GM18861 (cell line): ENCODE results near the gene PTPN6.
A peak's percentile ranks its signal among the peaks of the same experiment; 100 is the strongest.

Experiments
- ATAC-seq: cut with Tn5 transposase; IDR thresholded peaks from one replicate; pipeline ENCODE4 v1.9.1; 2021; ENCODE audit not compliant: unreplicated experiment

Gene PTPN6

DNA sequence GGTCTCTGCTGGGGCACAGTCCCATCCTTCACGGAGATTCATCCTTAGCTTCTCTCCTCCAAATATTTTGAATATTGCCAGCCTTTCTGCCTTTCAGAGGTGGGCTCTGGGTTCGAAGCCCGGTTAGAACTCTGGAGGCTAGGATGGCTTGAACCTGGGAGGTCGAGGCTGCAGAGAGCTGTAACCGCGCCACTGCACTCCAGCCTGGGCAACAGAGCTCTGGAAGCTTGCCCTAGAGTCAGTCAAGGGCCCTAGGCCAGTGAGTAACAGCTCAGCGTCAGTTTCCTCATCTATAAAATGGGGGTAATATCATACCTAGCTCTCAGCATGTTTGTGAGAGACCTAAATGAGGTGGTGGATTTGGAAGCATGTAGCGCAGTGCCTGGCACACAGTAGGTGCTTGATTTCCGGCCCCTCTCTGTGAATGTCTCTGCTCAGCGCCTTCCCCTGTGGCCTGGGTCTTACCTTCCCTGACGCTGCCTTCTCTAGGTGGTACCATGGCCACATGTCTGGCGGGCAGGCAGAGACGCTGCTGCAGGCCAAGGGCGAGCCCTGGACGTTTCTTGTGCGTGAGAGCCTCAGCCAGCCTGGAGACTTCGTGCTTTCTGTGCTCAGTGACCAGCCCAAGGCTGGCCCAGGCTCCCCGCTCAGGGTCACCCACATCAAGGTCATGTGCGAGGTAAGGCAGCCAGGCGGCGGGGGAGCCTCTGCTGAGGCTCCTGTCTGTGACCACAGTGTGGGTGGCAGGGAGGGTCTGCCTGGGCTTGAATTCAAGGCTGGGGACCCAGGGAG, 3.4 kb downstream of the PTPN6 start:
- ATAC-seq, result no peak

DNA sequence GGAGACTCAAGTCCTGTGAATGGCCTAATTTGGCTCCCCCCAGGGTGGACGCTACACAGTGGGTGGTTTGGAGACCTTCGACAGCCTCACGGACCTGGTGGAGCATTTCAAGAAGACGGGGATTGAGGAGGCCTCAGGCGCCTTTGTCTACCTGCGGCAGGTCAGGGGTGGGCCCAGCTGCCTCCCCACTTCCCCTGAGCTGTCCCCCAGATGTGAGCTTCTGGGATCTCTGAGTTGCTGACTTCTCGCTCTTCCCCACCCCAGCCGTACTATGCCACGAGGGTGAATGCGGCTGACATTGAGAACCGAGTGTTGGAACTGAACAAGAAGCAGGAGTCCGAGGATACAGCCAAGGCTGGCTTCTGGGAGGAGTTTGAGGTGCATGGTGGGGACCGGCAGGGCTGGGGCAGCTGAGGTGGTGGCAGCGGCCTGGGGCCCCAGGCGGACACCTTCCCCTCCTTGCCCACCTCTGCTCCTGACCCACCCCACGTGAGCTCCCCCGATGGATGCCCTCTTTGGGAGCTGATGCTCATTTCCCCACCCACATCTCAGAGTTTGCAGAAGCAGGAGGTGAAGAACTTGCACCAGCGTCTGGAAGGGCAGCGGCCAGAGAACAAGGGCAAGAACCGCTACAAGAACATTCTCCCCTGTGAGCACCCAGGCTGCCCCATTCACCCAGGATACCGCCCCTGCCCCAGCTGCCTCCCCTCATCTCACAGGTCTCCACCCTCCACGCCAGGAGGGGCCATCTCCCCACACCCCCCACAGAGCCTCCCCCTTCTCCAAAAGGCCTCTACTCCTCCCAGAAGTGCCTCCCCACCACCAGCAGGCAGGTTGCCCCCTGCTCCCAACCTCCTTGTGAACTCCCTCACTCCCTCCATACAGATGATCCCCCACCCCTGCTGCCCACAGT, 4.2 kb downstream of the PTPN6 start:
- no peak for ATAC-seq

DNA sequence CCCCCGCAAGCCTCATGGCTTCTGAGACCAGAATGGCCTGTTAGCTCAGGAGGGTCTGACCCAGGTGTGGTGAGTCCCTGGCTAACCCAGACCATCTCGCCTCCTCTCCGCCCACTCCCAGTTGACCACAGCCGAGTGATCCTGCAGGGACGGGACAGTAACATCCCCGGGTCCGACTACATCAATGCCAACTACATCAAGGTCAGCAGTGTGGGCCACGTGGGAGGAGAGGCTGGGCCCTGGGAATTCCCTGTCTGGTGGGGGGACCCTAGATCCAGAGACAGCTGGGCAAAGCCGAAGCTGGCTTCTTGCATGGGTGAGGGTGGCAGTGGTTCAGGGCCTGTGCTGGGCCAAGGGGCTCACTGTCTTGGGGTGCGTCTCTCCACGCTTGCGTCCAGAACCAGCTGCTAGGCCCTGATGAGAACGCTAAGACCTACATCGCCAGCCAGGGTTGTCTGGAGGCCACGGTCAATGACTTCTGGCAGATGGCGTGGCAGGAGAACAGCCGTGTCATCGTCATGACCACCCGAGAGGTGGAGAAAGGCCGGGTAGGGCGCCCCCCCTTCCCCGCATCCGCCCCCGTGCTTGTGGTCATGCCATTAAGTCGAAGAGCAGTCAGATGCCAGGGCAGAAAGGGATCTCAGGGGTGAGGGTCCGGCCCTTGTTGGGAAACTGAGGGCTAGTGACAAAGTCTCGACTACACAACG, 5.0 kb downstream of the PTPN6 start:
- ATAC-seq, result no peak

DNA sequence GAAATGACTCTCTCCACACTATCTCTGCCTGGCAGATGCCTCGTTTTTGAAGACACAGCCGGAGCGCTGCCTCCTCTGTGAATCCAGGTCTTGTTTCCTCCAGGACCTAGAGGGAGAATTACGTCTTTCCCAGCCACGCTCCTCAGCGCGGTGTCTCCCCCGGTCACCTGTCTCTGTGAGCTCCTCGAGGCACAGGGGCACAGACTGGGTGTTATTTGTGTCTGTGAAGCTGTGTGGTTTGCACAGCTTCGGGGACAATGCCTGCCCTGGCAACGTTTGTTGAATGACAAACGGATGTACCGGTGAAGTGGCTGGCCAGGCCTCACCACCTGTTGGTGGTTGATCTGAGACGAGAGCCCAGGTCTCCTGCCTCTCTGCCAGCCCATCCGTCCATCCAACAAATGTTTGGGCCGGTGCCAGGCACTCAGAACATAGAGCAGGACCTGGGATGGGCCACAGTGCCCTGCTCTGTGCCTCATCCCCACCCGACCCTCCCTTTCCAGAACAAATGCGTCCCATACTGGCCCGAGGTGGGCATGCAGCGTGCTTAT, 6.1 kb downstream of the PTPN6 start:
- no peak for ATAC-seq

DNA sequence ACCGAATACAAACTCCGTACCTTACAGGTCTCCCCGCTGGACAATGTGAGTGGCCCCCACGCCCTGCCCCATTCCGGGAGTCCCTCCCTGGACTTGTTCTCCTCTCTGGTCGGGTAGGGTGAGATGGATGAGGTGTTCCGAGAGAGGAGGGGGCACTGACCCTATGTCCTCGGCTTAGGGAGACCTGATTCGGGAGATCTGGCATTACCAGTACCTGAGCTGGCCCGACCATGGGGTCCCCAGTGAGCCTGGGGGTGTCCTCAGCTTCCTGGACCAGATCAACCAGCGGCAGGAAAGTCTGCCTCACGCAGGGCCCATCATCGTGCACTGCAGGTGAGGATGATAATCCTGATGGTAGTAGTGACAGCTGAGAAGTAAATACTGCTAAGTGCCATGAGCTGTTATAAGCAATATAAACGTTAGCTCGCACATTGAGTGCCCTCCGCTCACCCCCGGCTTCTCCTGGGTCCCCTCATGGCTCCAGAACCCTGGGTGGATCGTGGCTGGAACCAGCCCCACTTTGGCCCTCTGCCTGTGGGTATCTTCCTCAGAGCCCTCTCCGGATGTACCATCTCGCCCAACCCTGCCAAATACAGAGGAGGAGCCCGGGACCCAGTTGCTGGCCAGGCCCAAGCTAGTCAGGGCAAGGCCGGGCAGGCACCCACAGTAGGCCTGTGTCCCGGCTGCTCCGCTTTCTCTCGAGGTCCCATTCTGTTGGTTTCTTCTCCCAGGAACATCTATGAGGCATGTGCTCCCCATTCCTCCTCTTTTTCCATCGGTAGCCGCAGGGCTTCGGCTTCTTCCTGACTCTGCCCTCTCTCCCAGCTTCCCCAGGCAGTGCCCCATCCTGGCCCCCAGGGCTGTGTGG, 6.8 kb downstream of the PTPN6 start:
- no peak for ATAC-seq

DNA sequence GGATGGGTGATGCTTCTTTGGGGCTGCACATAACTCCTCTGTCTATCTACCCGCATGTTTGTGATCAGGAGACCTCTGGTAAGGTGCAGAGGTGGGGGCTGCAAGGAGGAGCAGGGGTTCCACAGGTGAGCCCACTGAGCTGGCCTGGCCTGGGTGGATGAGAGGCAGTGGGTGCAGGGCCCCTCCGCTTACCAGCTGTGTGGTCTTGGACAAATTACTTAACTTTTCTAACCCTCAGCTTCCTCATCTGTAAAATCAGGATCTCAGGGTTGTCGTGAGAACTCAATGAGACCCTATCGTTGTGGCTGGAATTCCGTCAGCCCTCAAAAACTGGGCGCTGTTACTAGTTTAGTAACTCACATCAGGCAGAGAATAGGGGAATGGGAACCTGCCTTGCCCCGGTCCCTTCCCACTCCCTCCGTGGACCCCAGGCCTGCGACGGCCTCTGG, 7.5 kb downstream of the PTPN6 start:
- no peak for ATAC-seq

DNA sequence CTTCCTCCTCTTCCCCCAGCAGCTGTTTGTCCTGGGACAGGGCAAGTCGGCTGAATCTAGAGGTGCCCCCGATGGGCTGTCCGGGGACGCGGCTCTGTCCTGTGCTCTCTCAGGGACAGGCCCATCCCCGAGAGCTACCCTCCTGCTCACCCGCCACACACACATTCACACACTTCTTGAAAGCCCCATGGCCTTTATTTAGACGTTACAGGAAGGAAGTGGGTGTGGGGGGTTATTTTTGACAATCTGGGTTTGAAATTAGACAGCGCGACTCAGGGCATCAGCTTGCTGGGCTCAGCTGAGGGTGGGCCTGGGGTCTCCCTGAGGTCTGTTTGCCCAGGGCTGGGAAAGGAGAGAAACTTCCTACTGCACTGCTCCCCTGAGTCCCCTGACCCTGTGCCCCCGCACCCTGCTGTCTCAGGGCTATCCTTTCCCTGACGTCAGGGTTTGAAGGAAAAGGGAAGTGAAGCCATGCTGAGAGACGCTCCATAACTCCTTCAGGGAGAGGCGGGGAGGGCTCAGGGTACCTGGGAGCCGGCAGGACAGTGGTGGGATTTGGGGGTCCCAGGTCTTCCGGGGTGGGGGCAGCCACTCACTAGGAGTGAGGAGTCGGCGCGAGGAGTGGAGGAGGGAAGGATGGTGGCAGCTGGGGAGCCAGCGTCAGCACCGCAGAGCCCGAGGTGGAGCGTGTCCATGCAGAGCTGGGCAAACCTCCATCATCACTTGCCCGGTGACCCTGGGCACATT, 8.1 kb downstream of the PTPN6 start:
- ATAC-seq, result peak; percentile 35

DNA sequence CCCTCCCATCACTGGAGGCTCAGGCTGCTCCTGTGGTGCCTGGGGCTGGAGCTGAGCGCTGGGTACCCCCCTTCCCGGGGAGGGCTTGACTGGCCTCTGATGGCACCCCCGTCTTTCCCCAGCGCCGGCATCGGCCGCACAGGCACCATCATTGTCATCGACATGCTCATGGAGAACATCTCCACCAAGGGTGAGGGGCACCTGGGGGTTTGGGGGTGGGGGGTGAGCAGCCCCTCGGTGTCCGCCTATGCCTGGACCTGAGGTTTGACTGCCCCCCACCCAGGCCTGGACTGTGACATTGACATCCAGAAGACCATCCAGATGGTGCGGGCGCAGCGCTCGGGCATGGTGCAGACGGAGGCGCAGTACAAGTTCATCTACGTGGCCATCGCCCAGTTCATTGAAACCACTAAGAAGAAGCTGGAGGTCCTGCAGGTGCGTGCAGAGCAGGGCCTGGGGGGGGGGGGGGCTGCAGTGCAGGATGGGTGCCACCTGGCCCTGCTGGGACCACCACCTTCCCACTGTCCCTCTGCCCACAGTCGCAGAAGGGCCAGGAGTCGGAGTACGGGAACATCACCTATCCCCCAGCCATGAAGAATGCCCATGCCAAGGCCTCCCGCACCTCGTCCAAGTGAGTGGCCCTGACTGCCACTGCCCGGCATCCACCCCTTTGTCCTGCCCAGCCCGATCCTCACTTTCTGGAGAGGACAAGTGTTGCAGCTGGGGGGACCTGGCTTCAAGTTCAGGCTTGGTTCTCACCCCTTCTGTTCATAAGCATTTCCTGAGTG, 8.8 kb downstream of the PTPN6 start:
- no peak for ATAC-seq

DNA sequence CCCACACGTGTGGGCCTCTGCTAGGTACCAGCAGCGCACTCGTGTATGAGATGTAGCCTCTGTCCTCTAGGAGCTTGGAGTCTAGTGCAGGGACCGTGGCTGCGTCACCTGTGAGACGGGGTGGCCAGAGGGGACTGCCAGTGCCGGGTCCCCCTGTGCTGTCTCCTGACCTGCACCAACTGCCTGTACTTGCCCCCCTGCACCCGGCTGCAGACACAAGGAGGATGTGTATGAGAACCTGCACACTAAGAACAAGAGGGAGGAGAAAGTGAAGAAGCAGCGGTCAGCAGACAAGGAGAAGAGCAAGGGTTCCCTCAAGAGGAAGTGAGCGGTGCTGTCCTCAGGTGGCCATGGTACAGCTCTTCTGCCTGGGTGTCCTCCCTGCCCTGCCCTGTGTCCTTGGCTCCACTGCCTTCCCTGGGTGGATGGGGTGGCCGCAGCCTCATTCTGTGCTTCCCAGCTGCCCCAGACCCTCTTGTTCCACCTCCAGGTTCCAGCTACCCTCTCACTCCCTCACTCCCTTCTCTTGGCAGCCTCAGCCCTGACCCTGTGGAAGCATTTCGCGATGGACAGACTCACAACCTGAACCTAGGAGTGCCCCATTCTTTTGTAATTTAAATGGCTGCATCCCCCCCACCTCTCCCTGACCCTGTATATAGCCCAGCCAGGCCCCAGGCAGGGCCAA, 9.6 kb downstream of the PTPN6 start:
- ATAC-seq, result no peak

DNA sequence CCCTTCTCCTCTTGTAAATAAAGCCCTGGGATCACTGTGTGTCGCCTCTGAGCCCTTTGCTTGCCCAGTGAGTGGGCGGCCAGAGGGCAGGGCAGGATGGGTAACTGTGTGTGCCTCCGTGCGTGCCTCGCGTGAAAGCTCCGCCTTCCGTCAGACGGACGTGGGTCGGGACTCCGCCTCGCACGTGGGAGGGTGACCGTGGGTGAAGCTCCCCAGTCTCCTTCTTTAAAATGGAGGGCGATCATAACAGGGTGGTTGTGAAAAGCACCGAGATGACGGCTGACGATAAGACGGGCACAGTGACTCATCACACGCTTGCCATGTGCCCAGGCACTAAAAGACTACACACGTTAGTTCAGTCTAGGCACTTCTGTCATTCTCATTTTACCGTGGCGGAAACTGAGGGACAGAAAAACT, 10.1 kb downstream of the PTPN6 start:
- ATAC-seq, result peak; percentile 18

DNA sequence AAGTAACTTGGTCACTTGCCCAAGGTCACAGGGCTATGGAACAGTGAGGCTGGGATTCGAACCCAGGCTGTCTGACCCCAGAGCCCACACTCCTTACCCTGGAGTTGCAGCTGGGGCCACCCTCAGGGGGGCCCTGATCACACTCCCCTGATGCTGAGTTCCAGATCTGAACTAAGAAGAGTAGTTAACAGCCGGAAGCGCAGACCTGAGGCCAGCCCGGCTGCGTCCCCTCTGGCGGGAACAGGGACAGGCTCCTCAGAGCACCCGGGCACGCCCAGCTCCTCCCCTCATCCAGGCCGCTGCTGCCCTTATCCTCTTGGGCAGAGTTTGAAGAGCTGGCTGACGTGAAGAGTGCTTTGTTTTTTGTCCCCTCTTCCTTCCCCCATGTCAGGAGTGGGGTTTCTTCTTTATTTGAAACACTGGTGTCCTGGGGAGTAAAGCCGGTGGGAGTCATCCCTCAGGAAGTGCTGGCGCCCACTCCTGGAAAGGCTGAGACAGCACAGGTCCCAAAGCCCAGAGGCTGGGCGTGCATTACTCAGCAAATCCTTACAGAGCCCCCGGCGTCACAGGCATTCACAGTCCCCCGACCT, 10.6 kb downstream of the PTPN6 start:
- ATAC-seq, result peak; percentile 20

DNA sequence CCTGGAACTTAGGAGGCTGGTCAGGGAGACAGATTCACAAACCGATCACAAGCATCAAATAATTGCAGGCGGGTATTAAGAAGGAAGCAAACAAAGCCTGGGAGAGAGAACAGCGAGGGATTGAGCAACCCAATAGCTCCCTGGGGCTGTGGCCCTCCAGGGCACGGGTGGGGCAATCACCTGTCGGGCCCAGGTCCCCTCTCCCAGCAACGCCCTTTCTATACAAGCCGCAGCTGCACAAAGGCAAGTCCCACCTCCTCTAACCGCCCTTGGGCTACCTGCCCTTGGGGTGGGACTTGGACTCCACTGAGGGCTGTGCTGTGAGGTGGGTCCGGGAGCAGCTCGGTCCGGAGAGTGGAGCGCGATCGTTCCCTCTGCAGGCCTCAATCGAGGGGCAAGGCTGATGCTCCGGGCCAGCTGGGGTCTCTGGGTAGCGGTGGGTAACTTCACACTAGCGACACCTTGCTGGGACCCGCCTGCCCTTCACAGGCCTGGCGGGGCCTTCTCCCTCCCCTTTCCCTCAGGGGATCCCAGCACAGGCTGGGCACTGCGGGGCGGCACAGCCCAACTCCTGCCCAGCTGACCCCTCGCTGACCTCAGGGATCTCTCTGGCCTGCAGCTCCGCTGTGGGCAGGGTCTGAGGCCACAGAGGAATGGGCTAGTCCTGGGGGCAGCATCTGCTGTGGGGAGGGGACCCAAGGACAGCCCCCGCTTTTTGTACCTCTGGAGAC, 11.3 kb downstream of the PTPN6 start:
- ATAC-seq, result no peak

DNA sequence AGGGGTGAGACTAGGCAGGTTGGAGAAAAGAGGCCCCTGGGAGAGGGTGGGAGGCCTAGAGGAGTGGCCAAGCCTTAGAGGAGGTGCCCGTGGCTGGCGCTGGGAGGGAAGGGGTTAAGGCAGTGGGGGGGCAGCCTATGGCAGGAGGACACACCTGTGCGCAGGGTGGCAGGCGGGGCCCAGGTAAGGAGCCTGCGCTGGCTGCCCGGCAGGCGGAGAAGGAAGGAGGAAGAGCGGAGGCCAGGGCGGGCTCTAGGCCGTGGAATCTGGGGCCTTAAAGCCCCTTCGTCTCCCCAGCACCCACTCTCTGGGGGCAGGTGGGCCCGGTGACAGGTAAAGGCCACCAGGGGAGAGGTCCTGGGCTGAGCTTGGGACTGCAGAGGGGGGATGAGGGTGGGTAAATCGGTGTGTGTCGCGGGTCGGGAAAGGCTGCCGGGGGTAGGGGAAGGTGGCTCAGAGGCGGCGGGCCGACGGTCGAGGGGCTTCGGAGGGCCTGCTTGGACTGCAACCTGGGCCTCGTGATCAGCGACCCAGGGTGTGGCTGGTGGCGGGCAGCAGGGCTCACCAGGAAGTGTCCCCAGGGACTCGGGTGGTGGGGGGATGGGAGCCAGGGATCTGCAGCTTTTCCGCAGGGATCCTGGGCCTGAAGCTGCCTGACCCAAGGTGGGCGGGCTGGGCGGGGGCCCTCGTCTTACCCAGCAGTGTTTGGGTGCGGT, 12.0 kb downstream of the PTPN6 start:
- ATAC-seq, result no peak

DNA sequence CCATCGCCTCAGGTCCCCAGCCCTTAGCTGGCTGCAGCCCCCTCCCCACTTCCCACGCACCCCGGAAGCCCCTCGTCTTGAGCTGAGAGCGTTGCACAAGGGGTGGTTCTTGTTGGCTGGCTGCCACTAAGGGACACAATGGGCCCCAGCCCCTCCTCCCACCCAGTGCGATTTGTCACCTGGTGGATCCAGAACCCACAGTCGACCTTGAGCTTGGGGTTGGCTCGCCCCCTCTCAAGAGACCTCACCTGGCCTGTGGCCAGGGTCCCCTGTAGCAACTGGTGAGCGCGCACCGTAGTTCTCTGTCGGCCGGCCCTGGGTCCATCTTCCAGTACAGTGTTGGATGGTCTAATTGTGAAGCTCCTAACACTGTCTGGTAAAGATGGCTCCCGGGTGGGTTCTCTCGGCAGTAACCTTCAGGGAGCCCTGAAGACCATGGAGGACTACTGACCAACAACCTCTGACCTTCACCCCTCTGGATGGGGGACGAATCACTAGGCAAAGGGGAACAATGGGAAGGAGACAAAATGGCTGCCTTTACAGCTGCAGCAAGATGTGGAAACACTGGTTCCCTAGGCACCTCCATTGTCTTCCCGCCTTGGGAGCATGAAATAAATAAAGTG, 12.7 kb downstream of the PTPN6 start:
- ATAC-seq, result no peak

DNA sequence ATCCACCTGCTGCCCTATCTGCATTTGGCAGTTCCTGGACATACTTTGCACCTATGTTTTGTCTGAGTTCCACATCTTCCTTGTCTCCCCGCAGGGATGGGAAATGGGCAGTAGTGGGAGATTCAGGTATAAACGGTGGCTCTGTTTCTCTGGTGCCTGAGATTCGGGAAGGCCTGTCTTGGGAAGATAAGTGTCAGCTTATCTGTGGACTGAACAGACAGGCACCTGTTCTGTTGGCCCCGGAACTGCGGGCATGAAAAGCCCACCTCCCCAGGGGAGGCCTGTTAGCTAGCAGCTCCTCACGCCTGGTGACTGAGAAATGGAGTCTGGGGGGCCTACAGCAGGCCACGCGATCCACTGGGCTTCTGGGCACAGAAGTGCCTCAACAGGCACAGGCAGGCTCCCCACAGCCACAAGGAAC, 13.5 kb downstream of the PTPN6 start:
- ATAC-seq, result no peak
